ENCODE data around the gene TTC16.
A peak's percentile ranks its signal among the peaks of the same experiment; 100 is the strongest.

Gene TTC16

GRCh38 chr9:127689329-127690000 is 26.4 kb upstream of the TTC16 start:
- peaks cover 4% of the 10 kb centered on the region; the same call in 1 of the 2 replicates for H3K4me1 ChIP-seq (ENCODE audit: insufficient read depth, low read length)
- peaks cover 9% of the 10 kb centered on the region for H3K36me3 ChIP-seq (ENCODE audit: insufficient read depth, low read length)
- no peaks in the 10 kb centered on the region for H3K9me3 ChIP-seq (ENCODE audit: control insufficient read depth, insufficient read depth, low read length)
- no peak overlapping the region for H3K9ac ChIP-seq (ENCODE audit: low read depth, low read length)

DNA sequence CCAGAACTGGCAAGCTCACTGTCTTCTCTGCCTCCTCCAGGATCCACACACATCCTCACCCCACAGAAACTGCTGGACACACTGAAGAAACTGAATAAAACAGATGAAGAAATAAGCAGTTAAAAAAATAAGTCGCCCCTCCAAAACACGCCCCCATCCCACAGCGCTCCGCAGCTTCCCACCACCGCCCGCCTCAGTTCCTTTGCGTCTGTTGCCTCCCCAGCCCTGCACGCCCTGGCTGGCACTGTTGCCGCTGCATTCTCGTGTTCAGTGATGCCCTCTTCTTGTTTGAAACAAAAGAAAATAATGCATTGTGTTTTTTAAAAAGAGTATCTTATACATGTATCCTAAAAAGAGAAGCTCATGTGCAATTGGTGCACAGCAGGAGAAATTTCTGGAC is 25.1 kb upstream of the TTC16 start:
- H3K9me3 ChIP-seq (ENCODE audit: control insufficient read depth, insufficient read depth, low read length): no peaks in the 10 kb centered on the region
- peaks cover 9% of the 10 kb centered on the region for H3K36me3 ChIP-seq (ENCODE audit: insufficient read depth, low read length)
- H3K9ac ChIP-seq (ENCODE audit: low read depth, low read length): no peak overlapping the region
- no peaks in the 10 kb centered on the region for H3K4me1 ChIP-seq (ENCODE audit: insufficient read depth, low read length)

DNA sequence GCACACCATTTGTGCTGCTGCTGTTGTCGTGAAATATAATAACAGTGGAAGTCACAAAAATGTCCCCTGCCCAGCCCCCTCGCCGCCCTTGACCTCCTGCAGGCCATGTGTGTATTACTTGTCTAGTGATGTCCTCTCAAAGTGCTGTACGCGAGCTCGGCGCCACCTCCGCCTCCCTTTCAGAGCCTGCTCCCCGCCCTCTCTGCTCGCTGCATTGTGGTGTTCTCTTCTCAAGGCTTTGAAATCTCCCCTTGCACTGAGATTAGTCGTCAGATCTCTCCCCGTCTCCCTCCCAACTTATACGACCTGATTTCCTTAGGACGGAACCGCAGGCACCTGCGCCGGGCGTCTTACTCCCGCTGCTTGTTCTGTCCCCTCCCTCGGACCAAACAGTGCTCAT is 23.8 kb upstream of the TTC16 start:
- Histone ChIP-seq H3K36me3 (ENCODE audit: insufficient read depth, low read length) (peaks cover 9% of the 10 kb centered on the region), H3K9me3 (ENCODE audit: control insufficient read depth, insufficient read depth, low read length) (no peaks in the 10 kb centered on the region), H3K4me1 (ENCODE audit: insufficient read depth, low read length) (no peaks in the 10 kb centered on the region), H3K9ac (ENCODE audit: low read depth, low read length) (no peak overlapping the region)

DNA sequence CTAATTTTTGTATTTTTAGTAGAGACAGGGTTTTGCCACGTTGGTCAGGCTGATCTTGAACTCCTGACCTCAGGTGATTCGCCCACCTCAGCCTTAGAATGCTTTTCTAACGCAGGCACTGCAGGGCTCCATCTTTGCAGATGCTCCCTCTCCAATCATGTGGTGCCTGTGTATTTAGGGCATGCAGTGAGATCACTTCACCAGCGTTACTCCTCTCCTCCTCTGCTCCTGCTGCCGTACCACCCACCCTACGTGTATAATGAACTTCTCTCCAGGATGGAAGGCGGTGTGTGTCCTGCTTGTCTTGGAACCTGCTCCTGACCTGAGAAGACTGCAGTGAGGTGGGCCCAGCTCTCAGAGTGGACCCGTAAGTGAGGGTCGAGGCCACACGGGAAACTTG is 22.7 kb upstream of the TTC16 start:
- Histone ChIP-seq H3K9me3 (ENCODE audit: control insufficient read depth, insufficient read depth, low read length) (no peaks in the 10 kb centered on the region), H3K4me1 (ENCODE audit: insufficient read depth, low read length) (no peaks in the 10 kb centered on the region), H3K36me3 (ENCODE audit: insufficient read depth, low read length) (peaks cover 9% of the 10 kb centered on the region), H3K9ac (ENCODE audit: low read depth, low read length) (no peak overlapping the region)

DNA sequence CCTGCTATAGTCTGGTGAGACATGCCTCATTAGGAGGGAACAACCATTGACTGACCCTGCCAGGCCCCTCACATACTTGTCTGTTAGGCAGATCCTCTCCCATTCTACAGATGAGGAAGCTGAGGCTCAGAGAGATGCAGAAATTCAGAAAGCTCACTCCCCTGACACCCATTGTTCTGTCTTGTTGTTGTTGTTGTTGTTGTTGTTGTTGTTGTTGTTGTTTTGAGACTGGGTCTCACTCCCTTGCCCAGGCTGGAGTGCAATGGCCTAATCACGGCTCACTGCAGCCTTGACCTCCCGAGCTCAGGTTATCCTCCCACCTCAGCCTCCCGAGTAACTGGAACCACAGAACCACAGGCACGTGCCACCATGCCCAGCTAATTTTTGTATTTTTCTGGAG is 22.2 kb upstream of the TTC16 start:
- H3K9me3 ChIP-seq (ENCODE audit: control insufficient read depth, insufficient read depth, low read length): no peaks in the 10 kb centered on the region
- H3K36me3 ChIP-seq (ENCODE audit: insufficient read depth, low read length): peaks cover 9% of the 10 kb centered on the region; the same call in 1 of the 2 replicates
- no peaks in the 10 kb centered on the region for H3K4me1 ChIP-seq (ENCODE audit: insufficient read depth, low read length)
- H3K9ac ChIP-seq (ENCODE audit: low read depth, low read length): no peak overlapping the region

- Histone ChIP-seq H3K9ac (ENCODE audit: low read depth, low read length) (no peak overlapping the region), H3K9me3 (ENCODE audit: control insufficient read depth, insufficient read depth, low read length) (no peaks in the 10 kb centered on the region), H3K36me3 (ENCODE audit: insufficient read depth, low read length) (peaks cover 3% of the 10 kb centered on the region; the same call in 1 of the 2 replicates), H3K4me1 (ENCODE audit: insufficient read depth, low read length) (no peaks in the 10 kb centered on the region; the same call in 1 of the 2 replicates)
These were observed 20.8 kb upstream of the TTC16 start for GRCh38 chr9:127694890-127695720.

DNA sequence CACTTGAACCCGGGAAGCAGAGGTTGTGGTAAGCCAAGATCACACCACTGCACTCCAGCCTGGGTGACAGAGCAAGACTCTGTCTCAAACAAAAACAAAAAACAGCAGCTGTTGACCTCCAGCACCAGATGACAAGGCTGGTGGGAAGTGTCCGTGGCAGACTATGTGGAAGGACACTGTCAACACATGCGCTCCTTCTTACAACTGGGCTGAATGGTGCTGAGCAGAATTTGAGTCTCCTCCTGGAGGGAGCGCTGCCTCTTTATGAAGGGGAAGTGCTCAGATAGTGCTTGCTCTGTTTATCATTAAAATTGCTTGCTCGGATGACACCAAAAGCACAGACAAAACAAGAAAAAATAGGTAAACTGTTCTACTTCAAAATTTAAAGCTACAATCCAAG is 18.3 kb upstream of the TTC16 start:
- Histone ChIP-seq H3K36me3 (ENCODE audit: insufficient read depth, low read length) (no peaks in the 10 kb centered on the region), H3K9me3 (ENCODE audit: control insufficient read depth, insufficient read depth, low read length) (no peaks in the 10 kb centered on the region), H3K9ac (ENCODE audit: low read depth, low read length) (no peak overlapping the region), H3K4me1 (ENCODE audit: insufficient read depth, low read length) (no peaks in the 10 kb centered on the region; the same call in 1 of the 2 replicates)

DNA sequence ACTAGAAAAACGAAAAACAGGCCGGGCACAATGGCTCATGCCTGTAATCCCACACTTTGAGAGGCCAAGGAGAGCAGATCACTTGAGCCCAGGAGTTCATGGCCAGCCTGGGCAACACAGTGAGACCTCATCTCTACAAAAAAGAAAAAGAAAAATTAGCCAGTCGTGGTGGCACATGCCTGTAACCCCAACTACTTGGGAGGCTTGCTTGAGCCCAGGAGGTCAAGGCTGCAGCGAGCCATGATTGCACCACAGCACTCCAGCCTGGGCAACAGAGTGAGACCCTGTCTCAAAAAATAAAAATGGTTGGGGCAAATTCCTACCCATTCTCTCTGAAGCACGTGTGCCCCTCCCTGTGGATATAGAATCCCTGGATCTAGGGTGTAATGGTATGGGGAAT is 17.5 kb upstream of the TTC16 start:
- H3K9me3 ChIP-seq (ENCODE audit: control insufficient read depth, insufficient read depth, low read length): no peaks in the 10 kb centered on the region
- no peaks in the 10 kb centered on the region for H3K36me3 ChIP-seq (ENCODE audit: insufficient read depth, low read length)
- peak overlapping the region; percentile 45; the same call in 1 of the 2 replicates for H3K9ac ChIP-seq (ENCODE audit: low read depth, low read length)
- no peaks in the 10 kb centered on the region; the same call in 1 of the 2 replicates for H3K4me1 ChIP-seq (ENCODE audit: insufficient read depth, low read length)

GRCh38 chr9:127698985-127699670 is 16.8 kb upstream of the TTC16 start:
- Histone ChIP-seq H3K9ac (ENCODE audit: low read depth, low read length) (peak overlapping the region; percentile 45; the same call in 1 of the 2 replicates), H3K4me1 (ENCODE audit: insufficient read depth, low read length) (no peaks in the 10 kb centered on the region; the same call in 1 of the 2 replicates), H3K36me3 (ENCODE audit: insufficient read depth, low read length) (no peaks in the 10 kb centered on the region), H3K9me3 (ENCODE audit: control insufficient read depth, insufficient read depth, low read length) (no peaks in the 10 kb centered on the region)

DNA sequence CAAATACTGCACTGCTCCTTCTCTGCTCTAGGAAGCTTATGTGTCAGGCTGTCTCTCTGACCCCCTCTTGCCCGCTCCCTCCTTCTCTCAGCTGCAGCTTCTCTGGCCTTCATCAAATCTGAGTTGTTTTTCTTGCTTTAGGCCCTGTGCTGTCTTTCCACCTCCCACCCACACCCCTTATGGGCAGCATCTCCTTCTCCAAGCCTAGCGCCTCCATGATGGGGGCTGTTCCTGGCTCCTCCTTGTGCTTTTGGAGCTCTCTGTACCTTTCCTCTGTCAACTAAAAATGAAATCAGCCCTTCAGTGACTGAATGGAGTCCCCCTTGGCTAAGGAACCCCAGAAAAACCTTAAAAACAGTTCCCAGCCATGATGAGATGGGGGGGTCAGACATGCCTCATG is 15.7 kb upstream of the TTC16 start:
- Histone ChIP-seq H3K9ac (ENCODE audit: low read depth, low read length) (no peak overlapping the region), H3K9me3 (ENCODE audit: control insufficient read depth, insufficient read depth, low read length) (no peaks in the 10 kb centered on the region), H3K36me3 (ENCODE audit: insufficient read depth, low read length) (no peaks in the 10 kb centered on the region), H3K4me1 (ENCODE audit: insufficient read depth, low read length) (no peaks in the 10 kb centered on the region; the same call in 1 of the 2 replicates)

GRCh38 chr9:127700594-127701255 is 15.2 kb upstream of the TTC16 start:
- Histone ChIP-seq H3K9me3 (ENCODE audit: control insufficient read depth, insufficient read depth, low read length) (no peaks in the 10 kb centered on the region), H3K4me1 (ENCODE audit: insufficient read depth, low read length) (no peaks in the 10 kb centered on the region; the same call in 1 of the 2 replicates), H3K9ac (ENCODE audit: low read depth, low read length) (no peak overlapping the region), H3K36me3 (ENCODE audit: insufficient read depth, low read length) (no peaks in the 10 kb centered on the region)

DNA sequence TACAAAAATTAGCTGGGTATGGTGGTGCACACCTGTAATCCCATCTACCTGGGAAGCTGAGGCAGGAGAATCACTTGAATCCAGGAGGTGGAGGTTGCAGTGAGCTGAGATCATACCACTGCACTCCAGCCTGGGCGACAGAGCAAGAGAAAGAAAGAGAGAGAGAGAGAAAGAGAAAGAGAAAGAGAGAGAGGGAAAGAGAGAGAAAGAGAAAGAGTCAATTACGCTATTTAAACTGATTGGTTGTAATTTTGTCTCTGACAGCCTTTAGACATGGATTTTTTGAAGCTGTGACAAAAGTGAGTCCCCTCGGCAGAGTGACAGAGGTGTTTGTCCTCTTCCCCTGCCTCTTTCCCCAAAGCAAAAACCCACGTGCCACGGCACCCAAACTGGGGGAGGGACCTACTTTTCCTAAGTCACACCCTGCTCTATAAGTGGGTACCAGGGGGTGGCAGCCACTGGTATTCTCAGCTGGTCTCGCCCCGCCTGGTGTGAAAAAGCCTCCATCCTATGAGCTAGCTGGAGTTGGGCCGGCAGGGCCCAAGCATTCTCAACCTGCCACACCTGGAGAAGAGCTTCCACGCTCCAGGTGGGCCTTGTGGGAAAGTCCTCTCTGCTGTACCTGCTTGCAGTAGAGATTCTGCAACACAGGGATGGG is 12.5 kb upstream of the TTC16 start:
- H3K9ac ChIP-seq (ENCODE audit: low read depth, low read length): no peak overlapping the region
- no peaks in the 10 kb centered on the region; the same call in 1 of the 2 replicates for H3K4me1 ChIP-seq (ENCODE audit: insufficient read depth, low read length)
- no peaks in the 10 kb centered on the region for H3K9me3 ChIP-seq (ENCODE audit: control insufficient read depth, insufficient read depth, low read length)
- no peaks in the 10 kb centered on the region for H3K36me3 ChIP-seq (ENCODE audit: insufficient read depth, low read length)

- Histone ChIP-seq H3K36me3 (ENCODE audit: insufficient read depth, low read length) (no peaks in the 10 kb centered on the region), H3K4me1 (ENCODE audit: insufficient read depth, low read length) (no peaks in the 10 kb centered on the region; the same call in 1 of the 2 replicates), H3K9ac (ENCODE audit: low read depth, low read length) (no peak overlapping the region), H3K9me3 (ENCODE audit: control insufficient read depth, insufficient read depth, low read length) (no peaks in the 10 kb centered on the region)
These were observed 10.1 kb upstream of the TTC16 start for GRCh38 chr9:127705577-127706379.
